ENCODE results near the gene CSDE1.
A peak's percentile ranks its signal among the peaks of the same experiment; 100 is the strongest.
"Not testable (repeated sequence)": the region's sequence is repeated elsewhere in the genome, so short reads cannot be mapped to it uniquely, and the experiment has no call there.

Gene CSDE1

DNA sequence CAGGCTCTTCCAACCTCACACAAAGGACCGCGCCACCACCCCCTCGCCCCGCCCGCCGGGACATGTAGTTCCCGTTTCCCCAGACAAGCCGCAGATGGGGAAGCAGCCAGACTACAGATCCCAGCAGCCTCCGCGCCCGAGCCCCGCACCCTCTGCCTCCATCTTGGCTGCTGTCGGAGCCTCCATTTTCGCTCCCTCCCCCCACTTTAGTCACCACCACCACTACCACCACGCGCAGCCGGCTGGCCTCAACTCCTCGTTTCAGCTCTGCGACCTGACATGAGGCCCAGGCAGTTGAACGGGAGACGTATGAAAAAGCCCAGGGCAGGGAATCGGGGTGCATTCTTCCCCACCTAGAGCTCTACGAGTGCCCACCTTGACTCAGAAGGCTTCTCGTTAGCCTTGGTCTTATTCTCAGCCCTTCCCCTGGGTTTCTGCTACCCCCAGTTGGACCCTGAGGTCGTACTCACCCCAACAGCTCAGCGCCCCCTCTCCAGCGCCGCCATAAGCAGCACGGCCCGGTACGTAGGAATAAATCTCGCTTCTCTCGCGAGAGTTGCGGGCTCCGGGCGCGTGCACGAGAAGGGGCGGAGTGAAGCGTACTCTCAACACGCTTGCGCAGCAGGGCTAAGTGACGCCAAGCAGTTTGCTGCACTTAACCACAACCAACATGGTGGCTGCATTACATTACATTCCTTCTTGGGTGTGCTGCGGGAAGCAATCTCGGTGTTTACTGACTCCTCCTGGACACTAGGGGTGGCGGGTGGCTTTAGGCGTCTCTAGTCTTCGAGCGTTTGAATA lies at the start of gene CSDE1:
Gene CSDE1, minus strand, starts transcription at position 530 of the 801 bp plus-strand sequence. CDS start 18,094 bp downstream, outside the sequence.
- peak; percentile 98 for DNase-seq (ENCODE audit: low read depth)

DNA sequence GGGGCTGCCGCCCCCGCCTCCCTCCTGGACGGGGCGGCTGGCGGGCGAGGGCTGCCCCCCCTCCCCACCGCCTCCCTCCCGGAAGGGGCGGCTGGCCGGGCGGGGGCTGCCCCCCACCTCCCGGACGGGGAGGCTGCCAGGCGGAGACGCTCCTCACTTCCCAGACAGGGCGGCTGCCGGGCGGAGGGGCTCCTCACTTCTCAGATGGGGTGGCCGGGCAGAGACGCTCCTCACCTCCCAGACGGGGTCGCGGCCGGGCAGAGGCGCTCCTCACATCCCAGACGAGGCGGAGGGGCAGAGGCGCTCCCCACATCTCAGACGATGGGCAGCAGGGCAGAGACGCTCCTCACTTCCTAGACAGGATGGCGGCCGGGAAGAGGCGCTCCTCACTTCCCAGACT lies 46.7 kb upstream of the CSDE1 start:
- DNase-seq (ENCODE audit: low read depth) = not testable (repeated sequence)

DNA sequence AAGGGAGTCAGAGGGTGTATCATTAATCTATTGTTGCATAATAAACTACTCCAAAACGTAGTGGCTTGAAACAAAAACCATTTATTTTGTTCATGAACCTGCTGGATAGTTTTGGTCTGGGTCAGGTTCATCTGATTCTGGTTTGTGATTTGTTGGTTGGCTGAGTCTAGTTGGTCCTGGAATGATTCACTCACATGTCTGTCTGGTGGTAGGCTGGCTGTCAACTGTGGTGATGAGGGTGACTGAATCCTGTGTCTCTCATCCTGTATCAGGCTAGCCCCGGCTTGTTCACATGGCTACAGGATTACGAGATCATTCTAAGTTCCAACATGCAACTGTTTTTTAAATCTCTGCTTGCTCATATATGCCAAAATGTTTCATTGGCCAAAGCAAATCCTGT lies 45.2 kb upstream of the CSDE1 start:
- DNase-seq (ENCODE audit: low read depth) = no peak

DNA sequence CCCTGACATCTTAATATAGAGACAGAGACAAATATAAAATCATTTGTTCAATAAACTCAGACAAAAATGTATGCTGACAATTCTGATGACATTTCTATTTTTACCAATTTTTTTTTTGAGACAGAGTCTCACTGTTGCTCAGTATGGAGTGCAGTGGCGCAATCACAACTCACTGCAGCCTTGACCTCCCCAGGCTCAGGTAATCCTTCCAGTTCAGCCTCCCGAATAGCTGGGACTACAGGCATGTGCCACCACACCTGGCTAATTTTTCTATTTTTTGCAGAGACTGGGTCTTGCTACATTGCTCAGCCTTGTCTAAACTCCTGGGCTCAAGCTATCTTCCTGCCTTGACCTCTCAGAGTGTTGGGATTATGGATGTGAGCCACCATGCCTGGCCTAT lies 36.3 kb upstream of the CSDE1 start:
- DNase-seq (ENCODE audit: low read depth) = no peak

DNA sequence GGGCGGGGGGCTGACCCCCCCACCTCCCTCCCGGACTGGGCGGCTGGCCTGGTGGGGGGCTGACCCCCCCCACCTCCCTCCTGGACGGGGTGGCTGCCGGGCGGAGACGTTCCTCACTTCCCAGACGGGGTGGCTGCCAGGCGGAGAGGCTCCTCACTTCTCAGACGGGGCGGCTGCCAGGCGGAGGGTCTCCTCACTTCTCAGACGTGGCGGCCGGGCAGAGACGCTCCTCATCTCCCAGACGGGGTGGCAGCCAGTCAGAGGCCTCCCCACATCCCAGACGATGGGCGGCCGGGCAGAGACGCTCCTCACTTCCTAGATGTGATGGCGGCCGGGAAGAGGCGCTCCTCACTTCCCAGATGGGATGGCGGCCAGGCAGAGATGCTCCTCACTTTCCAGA lies 32.8 kb upstream of the CSDE1 start:
- DNase-seq (ENCODE audit: low read depth) = not testable (repeated sequence)

DNA sequence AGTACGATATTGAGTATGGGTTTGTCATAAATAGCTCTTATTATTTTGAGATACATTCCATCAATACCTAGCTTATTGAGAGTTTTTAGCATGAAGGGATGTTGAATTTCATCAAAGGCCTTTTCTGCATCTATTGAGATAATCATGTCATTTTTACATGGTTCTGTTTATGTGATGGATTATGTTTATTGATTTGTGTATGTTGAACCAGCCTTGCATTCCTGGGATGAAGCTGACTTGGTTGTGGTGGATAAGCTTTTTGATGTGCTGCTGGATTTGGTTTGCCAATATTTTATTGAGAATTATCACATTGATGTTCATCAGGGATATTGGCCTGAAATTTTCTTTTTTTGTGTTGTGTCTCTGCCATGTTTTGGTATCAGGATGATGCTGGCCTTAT lies 28.7 kb upstream of the CSDE1 start:
- DNase-seq (ENCODE audit: low read depth) = not testable (repeated sequence)

DNA sequence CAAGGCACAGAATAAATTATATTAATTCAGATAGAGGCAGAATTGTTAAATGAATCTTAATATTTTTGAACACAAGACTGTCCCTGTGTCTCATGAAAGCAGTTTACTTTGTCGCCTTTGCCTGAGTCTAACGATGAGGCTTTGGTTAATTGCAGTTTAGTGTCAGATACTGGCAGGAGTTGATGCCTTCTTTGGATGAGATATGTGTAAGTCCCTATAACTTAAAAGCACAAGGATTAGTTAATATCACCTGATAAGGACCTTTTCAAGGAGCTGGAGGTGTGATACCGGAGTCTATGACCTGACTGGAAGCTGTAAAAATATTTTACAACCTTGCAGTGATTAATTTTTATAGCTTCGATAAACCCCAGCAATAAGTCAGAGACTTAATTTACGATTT lies 24.7 kb upstream of the CSDE1 start:
- DNase-seq (ENCODE audit: low read depth) = no peak

DNA sequence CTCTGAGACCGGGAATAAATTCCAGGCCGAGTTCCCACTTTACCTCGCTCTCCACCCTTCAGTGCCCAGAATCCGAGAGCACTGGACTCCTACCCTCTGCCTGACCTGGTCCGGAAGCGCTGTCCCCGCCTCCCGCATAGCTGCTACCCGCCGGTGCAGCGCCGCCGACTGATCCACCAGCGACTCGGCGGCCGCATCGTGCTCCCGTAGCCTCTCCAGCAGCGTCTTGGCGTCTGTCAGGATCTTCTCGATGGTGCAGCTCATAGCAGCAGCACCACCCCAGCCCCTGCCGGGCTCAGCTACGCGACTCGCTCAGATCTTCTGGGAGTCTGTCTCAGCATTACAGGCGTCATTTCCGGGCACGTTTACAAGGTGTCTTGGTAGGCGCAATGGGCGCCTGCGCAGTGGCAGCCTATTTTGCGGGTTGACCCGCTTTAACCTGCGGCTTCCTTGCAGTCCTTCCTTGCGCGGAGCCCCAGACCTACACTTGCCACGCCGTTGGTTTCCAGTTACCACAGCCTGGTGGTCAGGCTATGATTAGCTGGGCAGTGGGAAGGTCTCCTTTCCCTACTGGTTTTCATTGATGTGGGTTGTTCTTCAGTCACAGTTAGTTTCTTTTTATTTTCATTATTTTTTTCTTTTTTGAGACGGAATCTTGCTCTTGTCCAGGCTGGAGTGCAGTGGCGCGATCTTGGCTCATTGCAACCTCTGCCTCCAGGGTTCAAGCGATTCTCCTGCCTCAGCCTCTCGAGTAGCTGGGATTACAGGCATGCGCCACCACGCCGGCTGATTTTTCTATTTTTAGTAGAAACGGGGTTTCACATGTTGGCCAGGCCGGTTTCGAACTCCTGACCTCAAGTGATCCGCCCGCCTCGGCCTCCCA lies 22.8 kb upstream of the CSDE1 start, which contains the start of gene SIKE1:
Gene SIKE1, minus strand, starts transcription at position 342 of the 883 bp plus-strand sequence. Its CDS starts 78 bp downstream, at position 264.
- DNase-seq (ENCODE audit: low read depth) = peak; percentile 93

DNA sequence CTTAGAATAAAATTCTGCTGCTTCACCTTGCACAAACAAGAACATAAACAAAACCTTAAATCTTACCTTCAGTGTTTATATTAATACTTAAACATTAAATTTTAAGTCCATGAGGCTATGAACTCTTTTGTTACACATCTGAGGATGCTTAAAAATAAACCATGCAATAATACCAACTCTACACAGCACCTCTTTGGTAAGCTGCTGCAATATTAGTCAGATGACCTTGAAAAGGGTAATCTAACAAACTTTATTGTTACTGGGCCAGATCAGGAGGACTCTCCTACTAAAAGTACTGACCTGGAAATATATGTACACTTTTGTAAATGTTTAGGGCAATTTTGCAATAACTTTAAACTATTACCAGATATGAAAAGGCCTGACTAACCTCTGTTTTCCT lies 21.9 kb upstream of the CSDE1 start:
- DNase-seq (ENCODE audit: low read depth) = no peak

DNA sequence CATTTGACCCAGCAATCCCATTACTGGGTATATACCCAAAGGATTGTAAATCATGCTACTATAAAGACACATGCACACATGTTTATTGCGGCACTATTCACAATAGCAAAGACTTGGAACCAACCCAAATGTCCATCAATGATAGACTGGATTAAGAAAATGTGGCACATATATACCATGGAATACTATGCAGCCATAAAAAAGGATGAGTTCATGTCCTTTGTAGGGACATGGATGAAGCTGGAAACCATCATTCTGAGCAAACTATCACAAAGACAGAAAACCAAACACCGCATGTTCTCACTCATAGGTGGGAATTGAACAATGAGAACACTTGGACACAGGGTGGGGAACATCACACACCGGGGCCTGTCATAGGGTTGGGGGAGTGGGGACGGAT lies 18.9 kb upstream of the CSDE1 start:
- not testable (repeated sequence) for DNase-seq (ENCODE audit: low read depth)

DNA sequence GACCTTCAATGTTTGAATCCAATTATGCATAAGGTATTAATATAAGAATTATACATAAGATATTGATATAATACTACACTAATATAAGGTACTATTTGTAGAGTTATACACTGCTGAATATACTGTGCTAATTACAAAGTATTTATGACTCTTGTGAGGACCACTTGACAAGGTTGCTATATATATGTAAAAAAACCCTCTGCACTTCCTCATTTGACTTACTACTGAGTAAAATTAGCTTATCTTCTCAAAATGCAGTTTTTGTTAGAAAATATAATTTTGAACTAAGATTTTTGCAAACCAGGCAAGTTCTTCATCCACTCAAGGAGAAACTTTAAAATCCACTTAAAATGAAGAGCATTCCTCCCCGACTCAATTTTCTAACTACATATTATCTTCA lies 14.2 kb upstream of the CSDE1 start:
- DNase-seq (ENCODE audit: low read depth) = no peak

DNA sequence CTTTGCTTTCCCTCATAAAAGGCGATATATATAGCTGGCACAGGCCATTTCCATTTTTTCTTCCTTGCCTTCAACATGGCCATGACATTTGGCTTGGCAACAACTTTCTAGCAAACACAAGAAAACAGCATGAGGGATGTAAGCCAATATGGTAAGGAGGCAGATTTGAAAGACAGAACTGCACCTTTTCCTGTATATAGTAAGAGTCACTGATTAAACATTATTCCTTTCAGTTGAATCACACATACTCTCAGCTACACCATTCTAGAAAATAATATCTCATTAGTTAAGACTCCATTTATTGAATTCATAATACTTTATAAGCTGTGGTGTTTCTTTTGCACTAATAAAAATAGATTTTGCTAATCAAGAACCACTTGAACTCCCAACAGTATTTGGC lies 13.2 kb upstream of the CSDE1 start:
- DNase-seq (ENCODE audit: low read depth) = no peak

DNA sequence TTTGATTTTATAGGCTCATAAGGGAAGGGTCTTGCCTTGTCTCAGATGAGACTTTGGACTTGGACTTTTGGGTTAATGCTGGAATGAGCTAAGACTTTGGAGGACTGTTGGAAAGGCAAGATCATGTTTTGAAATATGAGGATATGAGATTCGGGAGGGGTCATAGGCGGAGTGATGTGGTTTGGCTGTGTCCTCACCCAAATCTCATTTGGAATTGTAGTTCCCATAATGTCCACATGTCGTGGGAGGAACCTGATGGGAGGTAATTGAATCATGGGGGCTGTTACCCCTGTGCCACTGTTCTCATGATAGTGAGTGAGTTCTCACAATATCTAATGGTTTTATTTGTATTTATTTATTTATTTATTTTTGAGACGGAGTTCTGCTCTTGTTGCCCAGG lies 6.9 kb upstream of the CSDE1 start:
- DNase-seq (ENCODE audit: low read depth) = no peak

DNA sequence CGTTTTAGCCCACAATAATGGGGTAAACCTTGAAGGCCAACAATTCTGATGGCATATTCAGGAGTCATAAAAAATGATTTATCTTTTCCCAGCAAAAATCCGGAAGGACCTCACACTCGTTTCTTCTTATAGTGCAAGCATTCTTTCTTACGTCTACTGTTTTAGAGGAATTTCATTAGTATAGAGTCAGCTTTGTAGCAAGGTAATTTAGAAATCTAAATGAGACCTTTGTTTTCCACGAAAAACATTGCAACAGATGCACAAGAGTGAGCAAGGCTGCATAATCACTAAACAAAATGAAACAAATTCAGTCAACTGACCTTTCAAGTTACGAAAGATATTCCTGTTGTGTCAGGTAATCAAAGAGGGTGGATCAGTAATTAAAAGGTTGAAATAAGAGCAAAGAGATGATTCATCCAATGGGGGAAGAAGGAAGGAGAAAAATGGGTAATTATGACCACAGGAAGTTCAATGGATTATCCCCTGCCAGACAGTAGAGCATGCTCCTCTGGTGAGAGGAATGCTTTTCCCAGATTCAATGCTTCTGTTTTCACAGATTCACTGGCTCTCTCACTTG lies 560 bp upstream of the CSDE1 start:
- no peak for DNase-seq (ENCODE audit: low read depth)

DNA sequence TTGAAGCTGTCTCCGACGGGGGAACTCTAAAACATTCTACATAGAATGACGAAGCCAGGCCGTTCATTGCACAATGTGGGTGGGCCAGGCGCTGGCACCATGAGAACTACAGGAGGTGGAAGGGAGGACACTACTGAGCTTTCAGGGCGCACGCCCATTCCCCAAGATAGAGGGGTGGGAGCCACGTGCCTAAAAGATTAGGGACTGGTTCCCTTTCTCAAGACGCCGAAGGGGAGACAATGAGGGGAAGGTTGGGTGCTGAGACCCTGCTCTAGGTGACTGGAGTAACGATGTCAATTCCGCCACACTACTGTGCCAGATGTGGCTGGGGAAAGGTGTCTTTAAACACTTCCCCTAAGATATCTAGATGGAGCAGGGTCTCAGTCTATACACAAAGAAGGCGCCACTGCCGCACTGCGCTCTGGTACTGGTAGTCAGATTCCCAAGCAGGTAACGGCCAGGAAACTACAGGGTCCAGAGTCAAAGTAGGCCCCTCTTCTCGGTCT lies 782 bp downstream of the CSDE1 start:
- no peak for DNase-seq (ENCODE audit: low read depth)

DNA sequence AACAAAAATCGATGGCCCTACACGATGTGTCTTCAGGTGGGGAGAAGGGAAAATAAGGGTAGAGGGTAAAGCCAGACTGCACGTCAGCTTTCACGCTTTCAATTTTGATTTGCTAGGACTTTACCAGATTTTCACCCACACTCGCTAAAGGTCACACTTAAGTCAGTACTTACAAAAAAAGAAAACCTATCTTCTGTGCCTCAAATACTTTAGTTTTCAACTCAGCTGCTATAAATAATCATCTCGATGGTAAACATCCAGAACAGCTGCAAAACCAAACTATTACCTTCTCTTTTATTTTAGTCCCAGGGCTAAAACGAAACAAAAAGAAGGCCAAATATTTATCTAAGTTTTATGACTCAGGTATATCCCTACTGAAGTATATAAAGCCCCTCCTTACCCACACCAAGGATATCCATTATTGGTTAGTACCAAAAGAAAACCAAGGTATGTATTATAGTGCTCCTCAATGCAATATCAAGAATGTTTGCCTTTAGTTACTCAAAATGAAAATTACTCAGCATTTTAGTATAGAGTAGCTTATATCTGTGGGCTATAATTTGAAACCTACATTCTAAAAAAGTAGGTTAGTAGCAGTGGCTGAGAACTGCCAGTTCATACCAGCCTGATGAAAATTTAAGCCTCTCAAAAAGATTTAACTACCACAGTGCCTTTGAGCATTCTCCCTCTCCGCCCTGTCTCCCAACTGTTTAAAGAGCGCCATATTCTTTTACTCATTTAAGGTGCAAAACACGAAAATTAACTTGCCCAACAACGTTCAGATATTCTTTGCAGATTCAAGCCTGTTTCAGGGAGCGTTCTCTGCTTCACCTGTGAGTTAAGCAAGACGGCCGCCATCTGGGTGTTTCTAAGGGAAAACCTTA lies 1.5 kb downstream of the CSDE1 start:
- DNase-seq (ENCODE audit: low read depth) = no peak

DNA sequence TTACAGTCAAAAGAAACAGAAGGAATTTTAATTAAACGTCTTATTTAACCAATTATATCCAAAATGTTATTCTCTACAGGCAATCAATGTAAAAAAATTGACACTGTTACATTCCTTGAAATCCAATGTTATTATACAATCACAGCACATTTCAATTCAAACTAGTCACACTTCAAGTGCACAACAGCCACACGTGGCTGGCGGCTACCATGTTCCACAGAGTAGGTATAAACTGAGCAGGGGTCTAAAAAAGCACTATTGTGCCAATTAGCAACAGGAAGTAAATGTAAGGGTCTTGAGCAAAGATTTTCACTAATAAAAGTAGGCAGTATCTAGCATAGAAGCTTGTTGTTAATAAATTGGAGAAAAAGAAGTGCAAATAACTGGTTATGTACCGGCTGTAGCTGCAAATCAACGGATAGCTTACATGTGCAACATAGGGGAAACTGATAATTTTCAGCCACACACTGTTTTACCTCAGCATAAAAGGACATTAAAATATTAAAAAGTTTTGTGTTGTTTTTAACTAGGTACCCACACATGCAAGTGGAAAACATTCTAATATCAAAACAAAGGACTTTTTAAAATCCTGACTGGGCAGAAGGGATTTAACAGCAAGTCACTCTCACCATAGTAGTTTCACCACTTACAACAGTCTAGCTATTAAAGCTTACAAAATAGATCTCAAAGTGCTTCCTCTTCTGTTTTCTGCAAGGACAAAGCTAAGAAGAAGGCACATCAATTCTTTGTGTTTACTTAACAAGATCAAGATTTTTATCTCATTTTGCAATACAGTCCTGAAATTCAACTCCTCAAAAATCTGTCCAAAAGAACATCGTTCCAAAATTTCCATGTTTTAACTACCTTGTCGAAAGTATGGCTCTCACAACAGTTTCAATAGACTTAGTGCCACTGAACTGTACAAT lies 2.5 kb downstream of the CSDE1 start:
- no peak for DNase-seq (ENCODE audit: low read depth)

DNA sequence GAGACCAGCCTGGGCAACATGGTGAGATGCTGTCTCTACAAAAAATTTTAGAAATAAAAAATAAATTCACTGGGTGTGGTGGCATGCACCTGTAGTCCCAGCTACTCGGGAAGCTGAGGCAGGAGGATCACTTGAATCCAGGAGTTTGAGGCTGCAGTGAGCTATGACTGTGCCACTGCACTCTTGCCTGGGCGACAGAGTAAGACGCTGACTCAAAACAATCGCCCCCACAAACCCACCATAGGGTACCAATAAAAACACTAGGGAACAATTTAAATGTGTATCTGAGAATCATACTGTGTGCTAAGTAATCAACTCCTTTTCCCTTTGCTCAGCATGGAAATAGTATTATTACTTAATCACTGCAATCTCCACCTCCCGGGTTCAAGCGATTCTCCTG lies 4.1 kb downstream of the CSDE1 start:
- DNase-seq (ENCODE audit: low read depth) = not testable (repeated sequence)

DNA sequence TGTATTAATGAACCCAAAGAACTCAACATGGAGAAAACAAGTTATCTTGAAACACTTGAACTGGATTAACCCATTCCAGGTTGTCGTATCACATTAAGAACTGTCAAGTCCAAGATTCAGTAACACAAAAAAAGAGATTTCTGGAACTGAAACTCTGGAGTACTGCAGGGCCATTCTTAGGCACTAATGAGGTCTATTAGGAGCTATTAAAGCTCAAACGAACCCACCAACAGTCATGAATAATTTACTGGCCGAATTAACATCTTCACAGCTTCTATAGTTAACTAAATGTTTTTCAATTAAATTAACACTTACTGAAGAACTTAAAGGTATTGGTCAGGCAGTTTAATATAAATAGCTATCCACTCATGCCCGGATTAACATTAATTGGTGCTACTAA lies 4.6 kb downstream of the CSDE1 start:
- DNase-seq (ENCODE audit: low read depth) = no peak

DNA sequence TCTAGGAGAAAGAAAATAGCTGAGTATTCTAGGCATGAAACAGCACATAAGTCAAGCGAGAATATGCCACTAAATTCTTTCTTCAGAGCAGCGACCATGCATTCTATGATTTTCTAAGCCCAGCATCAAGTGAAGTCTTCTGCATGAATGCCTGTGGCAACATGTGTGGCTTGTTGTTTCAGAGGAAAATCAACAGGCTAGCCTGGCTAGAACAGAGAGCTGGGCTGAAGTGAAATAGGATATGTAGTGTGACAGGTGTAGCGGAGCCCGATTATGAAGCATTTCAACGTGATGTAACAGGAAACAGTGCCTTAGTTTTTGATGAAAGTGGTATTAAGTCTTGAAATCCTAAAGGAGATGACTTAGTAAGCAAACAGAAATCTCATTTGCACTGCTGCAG lies 7.0 kb downstream of the CSDE1 start:
- DNase-seq (ENCODE audit: low read depth) = no peak
